ENCODE measurements around the gene CEP85L. TPM values are rescaled to one million over a fixed set of nuclear protein-coding genes. Genes with fewer than 3 reads are reported as not detected.

The CEP85L gene
- total RNA-seq, 1 donor from 2014 or later = 12.6 TPM

Other genes with a start within 250 kb of the CEP85L start
- gene PLN, start 103.3 kb downstream of the CEP85L start, total RNA-seq (ENCODE audit: low replicate concordance) = not detected in 2 replicates
- gene ASF1A, start 242.6 kb upstream of the CEP85L start, total RNA-seq (ENCODE audit: low replicate concordance) = 33.4 and 54.8 TPM in 2 replicates